ENCODE measurements around the gene FGF23. TPM values are rescaled to one million over a fixed set of nuclear protein-coding genes. Genes with fewer than 3 reads are reported as not detected.

The FGF23 gene
- total and polyA plus RNA-seq, 2 of the 4 experiments (the other 2 are of a cell fraction), result not detected

GRCh38 chr12:4420138-4420670, 40.7 kb upstream of the FGF23 start:
- Histone ChIP-seq H2AK5ac (ENCODE audit: low read depth, low read length) (no peak overlapping the region), H2BK20ac (ENCODE audit: low read depth, low read length) (no peak overlapping the region), H4K8ac (ENCODE audit: low read depth in 2 of 2, low read length in 2 of 2) (no peak overlapping the region), H3K4me3 (ENCODE audit: insufficient read depth, low read depth, low read length) (no peak overlapping the region), H3K9me1 (ENCODE audit: insufficient read depth, low read length) (no peaks in the 10 kb centered on the region), H3K4ac (ENCODE audit: low read depth, low read length) (no peak overlapping the region), H2BK120ac (ENCODE audit: low read depth, low read length) (no peak overlapping the region), H3K9ac (ENCODE audit: low read depth, low read length) (no peak overlapping the region), H3K79me1 (ENCODE audit: low read depth in 1 of 2, low read length in 2 of 2) (no peaks in the 10 kb centered on the region), H4K5ac (ENCODE audit: low read depth, low read length) (no peak overlapping the region), H2BK5ac (ENCODE audit: low read depth, low read length, poor library complexity, severe bottlenecking) (no peak overlapping the region), H3K27me3 (ENCODE audit: control insufficient read depth, insufficient read depth, low read length) (peaks cover 18% of the 10 kb centered on the region), H3K56ac (ENCODE audit: extremely low read depth, insufficient read depth, low read length) (no peak overlapping the region), H4K91ac (ENCODE audit: insufficient read depth, low read depth, low read length) (no peak overlapping the region), H3K9me3 (ENCODE audit: control insufficient read depth, insufficient read depth, low read length) (no peaks in the 10 kb centered on the region), H2AK9ac (replicated peaks; ENCODE audit: low read depth, low read length, poor library complexity) (no peak overlapping the region), H3K14ac (replicated peaks; ENCODE audit: low read depth, low read length) (no peak overlapping the region), H4K20me1 (ENCODE audit: insufficient read depth, low read length) (no peaks in the 10 kb centered on the region), H3K23ac (ENCODE audit: low read depth, low read length) (no peak overlapping the region), H3K27ac (ENCODE audit: insufficient read depth, low read length) (no peak overlapping the region), H3K4me1 (ENCODE audit: control insufficient read depth, insufficient read depth, low read length) (no peaks in the 10 kb centered on the region), H3K18ac (ENCODE audit: low read depth, low read length) (no peak overlapping the region), H3K36me3 (ENCODE audit: control insufficient read depth, insufficient read depth, low read length) (no peaks in the 10 kb centered on the region), H3K4me2 (ENCODE audit: low read depth, low read length) (no peak overlapping the region), H2BK15ac (ENCODE audit: low read depth, low read length) (no peak overlapping the region), H2AFZ (replicated peaks; ENCODE audit: low read length, poor library complexity) (no peak overlapping the region)
- in situ Hi-C loops (cut with MboI; ENCODE audit: low sequenced_read_pairs), result no loop called here
- BruUV-seq (replicated peaks), result no TSS peak
- no peak for ATAC-seq (ENCODE audit: low read depth)
- ChIA-PET CTCF (no interaction called here), POLR2A (ENCODE audit: unreplicated experiment) (no interaction called here)
- no peak for TF ChIP-seq FOS (IDR thresholded peaks at IDR 0.05; ENCODE audit: low read depth, low read length)
- TF ChIP-seq SMC3 (IDR thresholded peaks at IDR 0.05; ENCODE audit: low read depth, low read length), result no peak
- no peak for TF ChIP-seq ELK1 (IDR thresholded peaks at IDR 0.05; ENCODE audit: borderline replicate concordance, low read depth, low read length)
- TF ChIP-seq RAD21 (IDR thresholded peaks at IDR 0.05; ENCODE audit: low read length), result no peak
- TF ChIP-seq MAZ (IDR thresholded peaks at IDR 0.05; ENCODE audit: borderline replicate concordance, low read depth, low read length), result no peak
- TF ChIP-seq RCOR1 (IDR thresholded peaks at IDR 0.05; ENCODE audit: insufficient replicate concordance, low read length), result no peak
- TF ChIP-seq MXI1 (IDR thresholded peaks at IDR 0.05; ENCODE audit: borderline replicate concordance, low read depth, low read length), result no peak
- no peak for TF ChIP-seq CHD1 (IDR thresholded peaks at IDR 0.05; ENCODE audit: low read depth, low read length)
- TF ChIP-seq POLR2A (IDR thresholded peaks at IDR 0.05; ENCODE audit: low read depth, low read length), result no peak
- no peak for TF ChIP-seq CEBPB (IDR thresholded peaks at IDR 0.05; ENCODE audit: low read depth, low read length)
- no peak for TF ChIP-seq CTCF (conservative IDR thresholded peaks at IDR 0.05; ENCODE audit: low read depth, low read length)
- no peak for TF ChIP-seq BHLHE40 (IDR thresholded peaks at IDR 0.05; ENCODE audit: low read depth, low read length)
- TF ChIP-seq RFX5 (IDR thresholded peaks at IDR 0.05; ENCODE audit: low read depth, low read length), result no peak
- no peak for TF ChIP-seq NFE2L2 (IDR thresholded peaks at IDR 0.05; ENCODE audit: low read depth, low read length)
- no peak for DNase-seq
- no CpG with 5 or more reads among the region's 5 CpGs for WGBS, 2 experiments (ENCODE audit: extremely low coverage in 2 of 2, insufficient read length in 1 of 2)
- intact Hi-C loops (cut with micrococcal nuclease), result loop anchor here (2.0 to 5.0 kb wide), 2 partner anchors 113 to 337 kb away; no protein-coding TSS in a partner anchor
- dilution Hi-C loops (cut with HindIII; ENCODE audit: low sequenced_read_pairs, unreplicated experiment), result no loop called here

Measured in IMR-90 (cell line).